Naive thymus-derived CD4-positive, alpha-beta T cell (primary cell): ENCODE results near the gene RAPGEF6. TPM values are rescaled to one million over a fixed set of nuclear protein-coding genes. Genes with fewer than 3 reads are reported as not detected.

Experiments
- ATAC-seq: fragments of 150-1000 bp; cut with Tn5 transposase; 2 replicates; pipeline ENCODE4 v1.10.0; 2021; ENCODE audit warnings: mild to moderate bottlenecking, moderate library complexity
- CTCF ChIA-PET: fragments of 350-600 bp; sonication (Branson Sonifier 250); formaldehyde crosslinking; loops from one replicate; lab custom pipeline; 2021; ENCODE audit warnings: antibody characterized with exemption; lab: Charles Lee
- POLR2A ChIA-PET: fragments of 350-600 bp; sonication (Branson Sonifier 250); formaldehyde crosslinking; loops from one replicate; lab custom pipeline; 2021; ENCODE audit warnings: antibody characterized with exemption, inconsistent platforms; lab: Charles Lee
- DNase-seq, 9 donors: peaks; one replicate each; pipeline versions ENCODE4 v3.0.0 to v3.0.0-alpha.2; 2020 to 2022; ENCODE audit warnings: mixed read lengths in 1 of 9
- H3K27ac ChIP-seq: one replicate; pipeline ENCODE4 v1.7.0; 2013; ENCODE audit warnings: mild to moderate bottlenecking, low read depth, low read length, moderate library complexity
- H3K27me3 ChIP-seq, 2 donors: one replicate each; pipeline ENCODE4 v1.7.0; 2013; ENCODE audit warnings: low read length in 2 of 2, mild to moderate bottlenecking in 2 of 2, moderate library complexity in 2 of 2; ENCODE audit not compliant: control insufficient read depth in 2 of 2, insufficient read depth in 2 of 2
- H3K36me3 ChIP-seq, 3 experiments: 1 replicate in 2 of 3; 2 replicates in 1 of 3; pipeline ENCODE4 v1.7.0; 2013; ENCODE audit warnings: low read length in 3 of 3, mild to moderate bottlenecking in 3 of 3, moderate library complexity in 1 of 3; ENCODE audit not compliant: insufficient read depth in 3 of 3, control insufficient read depth in 2 of 3
- H3K4me1 ChIP-seq, 2 donors: one replicate each; pipeline ENCODE4 v1.7.0; 2013; ENCODE audit warnings: low read length in 2 of 2, mild to moderate bottlenecking in 2 of 2, moderate library complexity in 1 of 2; ENCODE audit not compliant: control insufficient read depth in 2 of 2, insufficient read depth in 2 of 2
- H3K4me3 ChIP-seq: 2 replicates; pipeline ENCODE4 v1.7.0; 2013; ENCODE audit warnings: mild to moderate bottlenecking, low read length
- H3K9me3 ChIP-seq, 3 experiments: 1 replicate in 2 of 3; 2 replicates in 1 of 3; pipeline ENCODE4 v1.7.0; 2013; ENCODE audit warnings: low read length in 3 of 3; ENCODE audit not compliant: control insufficient read depth in 2 of 3
- H3K27ac Mint-ChIP-seq, 9 donors: one replicate each; pipeline ENCODE4 v1.8.0; 2020 to 2022; ENCODE audit warnings: mixed read lengths in 9 of 9, mild to moderate bottlenecking in 8 of 9, moderate library complexity in 5 of 9, inconsistent platforms in 2 of 9
- H3K27me3 Mint-ChIP-seq, 5 donors: one replicate each; pipeline ENCODE4 v1.8.0; 2021 to 2022; ENCODE audit warnings: mixed read lengths in 5 of 5, mild to moderate bottlenecking in 1 of 5
- H3K36me3 Mint-ChIP-seq, 5 donors: one replicate each; pipeline ENCODE4 v1.8.0; 2020 to 2022; ENCODE audit warnings: mixed read lengths in 5 of 5, mild to moderate bottlenecking in 3 of 5, inconsistent platforms in 1 of 5
- H3K4me1 Mint-ChIP-seq, 7 donors: one replicate each; pipeline ENCODE4 v1.8.0; 2020 to 2022; ENCODE audit warnings: mixed read lengths in 7 of 7, mild to moderate bottlenecking in 3 of 7, inconsistent platforms in 1 of 7
- H3K4me3 Mint-ChIP-seq, 10 donors: one replicate each; pipeline ENCODE4 v1.8.0; 2020 to 2022; ENCODE audit warnings: mild to moderate bottlenecking in 10 of 10, mixed read lengths in 10 of 10, moderate library complexity in 6 of 10, inconsistent platforms in 2 of 10
- H3K9me3 Mint-ChIP-seq, 11 donors: one replicate each; pipeline ENCODE4 v1.8.0; 2020 to 2022; ENCODE audit warnings: mixed read lengths in 11 of 11, mild to moderate bottlenecking in 4 of 11, inconsistent platforms in 1 of 11, moderate library complexity in 1 of 11
- intact Hi-C, 2 donors: fragments of 100-400 bp; cut with micrococcal nuclease; formaldehyde crosslinking; loops; one replicate each; pipeline ENCODE4 v1.15.1; 2023
- polyA plus RNA-seq, 2 donors: library from polyadenylated mRNA; unstranded; fragments of 300-500 nt; fragmentation: Illumina TruSeq; gene quantifications; one replicate each; pipeline ENCODE4 v1.2.3, GENCODE V29; 2021
- total RNA-seq, 6 experiments: library from RNA in 5 of 6; stranded (reverse) in 5 of 6; gene quantifications; 1 replicate in 5 of 6; 2 replicates in 1 of 6; pipeline ENCODE4 v1.2.3 and lab custom pipeline; 2021 to 2026

Gene RAPGEF6
- total and polyA plus RNA-seq, 7 experiments from 2014 or later: 36.7 to 186 (median 90.8) TPM

- H3K27me3 Mint-ChIP-seq: no peaks in the 10 kb centered on the region
- Histone ChIP-seq H3K9me3 (no peaks in the 10 kb centered on the region), H3K36me3 (peaks cover 0 to 54% (median 4%) of the 10 kb centered on the region in 3 experiments), H3K27me3 (no peaks in the 10 kb centered on the region), H3K27ac (no peak overlapping the region), H3K4me1 (peaks cover 0 to 19% of the 10 kb centered on the region in 2 donors), H3K4me3 (no peak overlapping the region)
- intact Hi-C loops: loop anchor here in 1 of 2 donors (2.0 kb wide), 1 partner anchor 22 kb away; no protein-coding TSS in a partner anchor
- ChIA-PET CTCF (no interaction called here), POLR2A (no interaction called here)
- DNase-seq (no peak), ATAC-seq (no peak)
- peaks cover 23 to 75% (median 59%) of the 10 kb centered on the region in 5 donors for H3K36me3 Mint-ChIP-seq
- H3K4me3 Mint-ChIP-seq: no peak overlapping the region
- peak overlapping the region in 6 of 9 donors; percentile 17 to 87 (median 44) for H3K27ac Mint-ChIP-seq
- H3K4me1 Mint-ChIP-seq: peaks cover 14 to 85% (median 65%) of the 10 kb centered on the region in 7 donors
- H3K9me3 Mint-ChIP-seq: peaks cover 0 to 4% (median 0%) of the 10 kb centered on the region in 11 donors
Observed at GRCh38 chr5:131459216-131459615, 175.8 kb downstream of the RAPGEF6 start.

- ATAC-seq (no peak), DNase-seq (no peak)
- no peaks in the 10 kb centered on the region for H3K27me3 Mint-ChIP-seq
- H3K4me1 Mint-ChIP-seq: peaks cover 7 to 73% (median 59%) of the 10 kb centered on the region in 7 donors
- peaks cover 6 to 65% (median 9%) of the 10 kb centered on the region in 3 experiments for H3K36me3 ChIP-seq
- no peak overlapping the region for H3K4me3 ChIP-seq
- CTCF ChIA-PET: no interaction called here
- H3K36me3 Mint-ChIP-seq: peaks cover 25 to 78% (median 63%) of the 10 kb centered on the region in 5 donors
- intact Hi-C loops: no loop called here
- POLR2A ChIA-PET: no interaction called here
- peaks cover 0 to 4% (median 0%) of the 10 kb centered on the region in 11 donors for H3K9me3 Mint-ChIP-seq
- no peak overlapping the region for H3K4me3 Mint-ChIP-seq
- peaks cover 0 to 15% of the 10 kb centered on the region in 2 donors for H3K4me1 ChIP-seq
- H3K27ac Mint-ChIP-seq: peak overlapping the region in 7 of 9 donors; percentile 10 to 74 (median 27)
- H3K27ac ChIP-seq: no peak overlapping the region
- no peaks in the 10 kb centered on the region for H3K9me3 ChIP-seq
- H3K27me3 ChIP-seq: no peaks in the 10 kb centered on the region
Observed at GRCh38 chr5:131457193-131457592, 177.8 kb downstream of the RAPGEF6 start.

GRCh38 chr5:131450941-131451340, 184.1 kb downstream of the RAPGEF6 start:
- no peak overlapping the region for H3K4me3 ChIP-seq
- H3K27me3 Mint-ChIP-seq: no peaks in the 10 kb centered on the region
- peaks cover 0 to 7% of the 10 kb centered on the region in 2 donors for H3K4me1 ChIP-seq
- no peaks in the 10 kb centered on the region for H3K27me3 ChIP-seq
- H3K9me3 ChIP-seq: no peaks in the 10 kb centered on the region
- no peak overlapping the region for H3K27ac ChIP-seq
- peaks cover 13 to 67% (median 52%) of the 10 kb centered on the region in 5 donors for H3K36me3 Mint-ChIP-seq
- ChIA-PET CTCF (no interaction called here), POLR2A (no interaction called here)
- H3K4me1 Mint-ChIP-seq: peaks cover 5 to 47% (median 40%) of the 10 kb centered on the region in 7 donors
- peak overlapping the region in 8 of 9 donors; percentile 34 to 76 (median 56) for H3K27ac Mint-ChIP-seq
- peak overlapping the region in 1 of 10 donors; percentile 13 for H3K4me3 Mint-ChIP-seq
- intact Hi-C loops: no loop called here
- DNase-seq (no peak), ATAC-seq (no peak)
- H3K36me3 ChIP-seq: peaks cover 14 to 78% (median 19%) of the 10 kb centered on the region in 3 experiments
- peaks cover 0 to 4% (median 0%) of the 10 kb centered on the region in 11 donors for H3K9me3 Mint-ChIP-seq

- Histone ChIP-seq H3K36me3 (peaks cover 14 to 87% (median 37%) of the 10 kb centered on the region in 3 experiments), H3K4me3 (no peak overlapping the region), H3K27ac (no peak overlapping the region), H3K4me1 (no peaks in the 10 kb centered on the region), H3K9me3 (no peaks in the 10 kb centered on the region), H3K27me3 (no peaks in the 10 kb centered on the region)
- Mint-ChIP-seq H3K27ac (peak overlapping the region in 7 of 9 donors; percentile 39 to 80 (median 60)), H3K4me1 (peaks cover 4 to 52% (median 35%) of the 10 kb centered on the region in 7 donors), H3K4me3 (peak overlapping the region in 1 of 10 donors; percentile 30), H3K27me3 (no peaks in the 10 kb centered on the region), H3K9me3 (no peaks in the 10 kb centered on the region), H3K36me3 (peaks cover 15 to 63% (median 46%) of the 10 kb centered on the region in 5 donors)
- intact Hi-C loops: loop anchor here in 1 of 2 donors (5.0 to 10.0 kb wide), 2 partner anchors 36 to 354 kb away; partner anchors contain the start of gene FNIP1
- ATAC-seq (no peak), DNase-seq (no peak)
- ChIA-PET CTCF (interaction anchor here (1.2 kb wide), 1 partner anchor 148 kb away, joined by 6 read pairs; no protein-coding TSS in a partner anchor), POLR2A (interaction anchor here (0.5 to 0.6 kb wide), 2 partner anchors 17 to 271 kb away, joined by 3 to 4 read pairs; no protein-coding TSS in a partner anchor)
Observed at GRCh38 chr5:131441184-131441583, 193.8 kb downstream of the RAPGEF6 start.

GRCh38 chr5:131436081-131436480, 198.9 kb downstream of the RAPGEF6 start:
- Mint-ChIP-seq H3K27me3 (no peaks in the 10 kb centered on the region), H3K27ac (peak overlapping the region in 8 of 9 donors; percentile 1 to 84 (median 50)), H3K36me3 (peaks cover 15 to 76% (median 42%) of the 10 kb centered on the region in 5 donors), H3K9me3 (no peaks in the 10 kb centered on the region), H3K4me3 (no peak overlapping the region), H3K4me1 (peaks cover 5 to 38% (median 24%) of the 10 kb centered on the region in 7 donors)
- DNase-seq: no peak
- H3K36me3 ChIP-seq: peaks cover 23 to 83% (median 38%) of the 10 kb centered on the region in 3 experiments
- no peaks in the 10 kb centered on the region for H3K27me3 ChIP-seq
- no peaks in the 10 kb centered on the region for H3K9me3 ChIP-seq
- no peak for ATAC-seq
- ChIA-PET POLR2A (no interaction called here), CTCF (no interaction called here)
- H3K4me1 ChIP-seq: no peaks in the 10 kb centered on the region
- intact Hi-C loops: loop anchor here in 1 of 2 donors (1.0 to 2.0 kb wide), 2 partner anchors 8 to 23 kb away; no protein-coding TSS in a partner anchor
- no peak overlapping the region for H3K4me3 ChIP-seq
- peak overlapping the region; percentile 40 for H3K27ac ChIP-seq

- H3K9me3 Mint-ChIP-seq: no peaks in the 10 kb centered on the region
- H3K27me3 Mint-ChIP-seq: no peaks in the 10 kb centered on the region
- Histone ChIP-seq H3K36me3 (peaks cover 23 to 84% (median 33%) of the 10 kb centered on the region in 3 experiments), H3K27me3 (no peaks in the 10 kb centered on the region), H3K4me3 (no peak overlapping the region), H3K27ac (no peak overlapping the region), H3K9me3 (no peaks in the 10 kb centered on the region), H3K4me1 (no peaks in the 10 kb centered on the region)
- peaks cover 14 to 79% (median 45%) of the 10 kb centered on the region in 5 donors for H3K36me3 Mint-ChIP-seq
- ChIA-PET POLR2A (no interaction called here), CTCF (no interaction called here)
- peak overlapping the region in 8 of 9 donors; percentile 65 to 89 (median 72) for H3K27ac Mint-ChIP-seq
- ATAC-seq (no peak), DNase-seq (no peak)
- intact Hi-C loops: no loop called here
- H3K4me1 Mint-ChIP-seq: peaks cover 4 to 40% (median 20%) of the 10 kb centered on the region in 7 donors
- peak overlapping the region in 1 of 10 donors; percentile 20 for H3K4me3 Mint-ChIP-seq
Observed at GRCh38 chr5:131433109-131433508, 201.9 kb downstream of the RAPGEF6 start.
